HG02840 (cell line): Measurements from ENCODE around the gene ODF4.
"Not testable (repeated sequence)": the region's sequence is repeated elsewhere in the genome, so short reads cannot be mapped to it uniquely, and the experiment has no call there.

Source experiments
- ATAC-seq: cut with Tn5 transposase; IDR thresholded peaks from one replicate; pipeline ENCODE4 v1.9.1; 2021; ENCODE audit warnings: mild to moderate bottlenecking, moderate library complexity, moderate number of reproducible peaks; ENCODE audit not compliant: unreplicated experiment, low FRiP score

The ODF4 gene

GRCh38 chr17:8324923-8325322 is 14.7 kb upstream of the ODF4 start:
- ATAC-seq, result no peak

- no peak for ATAC-seq
These were observed 12.9 kb upstream of the ODF4 start for GRCh38 chr17:8326511-8327302.

- ATAC-seq, result no peak
These were observed 12.4 kb upstream of the ODF4 start for GRCh38 chr17:8327303-8327649.

GRCh38 chr17:8332128-8332527 is 7.5 kb upstream of the ODF4 start:
- ATAC-seq, result no peak

- ATAC-seq, result no peak
These were observed 7.0 kb upstream of the ODF4 start for GRCh38 chr17:8332688-8333087.

GRCh38 chr17:8333281-8333680 is 6.4 kb upstream of the ODF4 start:
- no peak for ATAC-seq

GRCh38 chr17:8337802-8338752 is 1.6 kb upstream of the ODF4 start:
- ATAC-seq, result no peak

- ATAC-seq, result no peak
These were observed 893 bp upstream of the ODF4 start for GRCh38 chr17:8338753-8339140.

GRCh38 chr17:8341456-8341855 is 1.8 kb downstream of the ODF4 start:
- ATAC-seq, result no peak

- ATAC-seq, result no peak
These were observed 5.5 kb downstream of the ODF4 start for GRCh38 chr17:8345052-8345690.

GRCh38 chr17:8345951-8346665 is 6.5 kb downstream of the ODF4 start:
- ATAC-seq, result no peak

GRCh38 chr17:8347001-8347400 is 7.4 kb downstream of the ODF4 start:
- ATAC-seq, result not testable (repeated sequence)

- ATAC-seq, result no peak
These were observed 10.7 kb downstream of the ODF4 start for GRCh38 chr17:8350339-8350738.

GRCh38 chr17:8353736-8354135 is 14.1 kb downstream of the ODF4 start:
- ATAC-seq, result no peak

- ATAC-seq, result no peak
These were observed 14.6 kb downstream of the ODF4 start for GRCh38 chr17:8354236-8354635.

GRCh38 chr17:8357910-8358309 is 18.3 kb downstream of the ODF4 start:
- ATAC-seq, result no peak

GRCh38 chr17:8359769-8360168 is 20.1 kb downstream of the ODF4 start:
- no peak for ATAC-seq

- no peak for ATAC-seq
These were observed 20.6 kb downstream of the ODF4 start for GRCh38 chr17:8360260-8360659.

- no peak for ATAC-seq
These were observed 21.1 kb downstream of the ODF4 start for GRCh38 chr17:8360751-8361150.

- ATAC-seq, result no peak
These were observed 23.2 kb downstream of the ODF4 start for GRCh38 chr17:8362651-8363332.
